ENCODE data around the gene UBN1. TPM values are rescaled to one million over a fixed set of nuclear protein-coding genes. Genes with fewer than 3 reads are reported as not detected.

UBN1 gene
- polyA plus RNA-seq (9.5 to 19.6 TPM (median 11.5 TPM) in 3 replicates), polyA minus RNA-seq (21.3 to 78.4 TPM (median 21.5 TPM) in 3 replicates)
- 92.6 TPM for polyA plus RNA-seq (2011; ENCODE audit: low read depth)
- polyA plus RNA-seq (2011; cell fraction: cytosol; rRNA removed): 11.5 and 14.0 TPM in 2 replicates
- 39.0 and 42.0 TPM in 2 replicates for polyA plus RNA-seq (2011; cell fraction: nucleus; rRNA removed)
- polyA plus RNA-seq (2012; ENCODE audit: low replicate concordance): 20.9 and 26.0 TPM in 2 replicates
- 23.4 TPM for polyA minus RNA-seq (2011; cell fraction: cytosol; rRNA and poly(A)+ RNA removed)
- polyA minus RNA-seq (2011; cell fraction: nucleus; rRNA and poly(A)+ RNA removed): 28.7 and 42.0 TPM in 2 replicates

DNA sequence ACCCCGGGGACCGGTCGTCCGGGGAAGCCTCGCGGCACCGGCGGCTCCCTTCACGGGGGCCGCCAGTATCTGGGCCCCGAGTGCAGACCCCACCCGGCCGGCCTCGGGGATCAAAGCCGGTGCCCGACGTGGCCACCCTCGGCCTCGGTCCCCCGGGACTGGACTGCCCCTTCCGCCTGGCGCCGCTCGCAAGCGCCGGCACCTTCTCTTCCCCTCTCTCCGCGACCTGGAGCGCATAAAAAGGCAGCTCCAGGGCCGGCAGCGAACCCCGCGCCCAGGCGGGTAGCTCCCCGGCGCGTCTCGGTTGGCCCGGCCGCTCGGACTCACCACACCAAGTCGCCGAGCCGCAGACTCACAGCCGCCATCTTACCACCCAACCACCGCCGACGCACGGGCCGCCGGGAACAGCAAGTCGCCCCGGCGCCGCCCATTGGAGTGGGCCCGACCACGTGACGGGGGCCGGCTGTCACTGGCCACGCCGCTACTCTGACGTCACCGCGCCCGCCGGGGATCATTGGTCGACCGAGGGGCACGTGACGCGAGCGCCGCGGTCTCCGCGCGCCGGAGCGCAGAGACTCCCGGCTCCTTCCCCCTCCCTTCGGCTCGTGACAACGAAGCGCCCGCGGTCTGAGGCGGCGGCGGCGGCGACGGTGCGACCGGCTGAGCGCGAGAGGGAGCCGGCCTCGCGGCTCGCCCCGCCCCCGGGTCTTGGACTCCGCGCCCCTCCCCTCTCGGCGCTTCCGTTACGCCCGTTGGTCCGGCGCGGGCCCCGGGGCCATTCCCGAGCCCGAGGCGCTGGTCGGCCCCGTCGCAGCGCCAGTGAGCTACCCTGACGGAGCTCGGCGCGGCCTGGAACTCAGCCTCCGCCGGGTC is at the start of gene UBN1, which contains the start of gene GLYR1:
TSS of gene UBN1 (plus strand) at position 581 of the 873 bp plus-strand sequence. CDS start 5,437 bp downstream, outside the sequence.
TSS of gene GLYR1 (minus strand) at position 388 of the 873 bp plus-strand sequence. CDS start at position 365, 23 bp downstream.
- Histone ChIP-seq H3K4me3 (ENCODE audit: control insufficient read depth in 2 of 3, extremely low read depth in 1 of 3, insufficient read depth in 2 of 3, low read depth in 1 of 3, low read length in 3 of 3) (peak within 1 kb of the TSS; percentile 81 to 97 (median 94)), H4K20me1 (ENCODE audit: control insufficient read depth, extremely low read depth, insufficient read depth, low read length) (no peaks in the 10 kb centered on the region), H3K36me3 (ENCODE audit: control insufficient read depth in 2 of 2, extremely low read depth in 1 of 2, insufficient read depth in 2 of 2, low read length in 2 of 2) (peaks cover 10 to 16% of the 10 kb centered on the region in 2 experiments), H3K4me2 (ENCODE audit: control insufficient read depth, extremely low read depth, insufficient read depth, low read depth, low read length) (peak within 1 kb of the TSS; percentile 93), H3K9me1 (ENCODE audit: control insufficient read depth, extremely low read depth, insufficient read depth, low read length) (peaks cover 5% of the 10 kb centered on the region), H3K79me2 (ENCODE audit: control insufficient read depth, insufficient read depth, low read length) (peaks cover 83% of the 10 kb centered on the region), H2AFZ (ENCODE audit: control insufficient read depth, low read length) (peak within 1 kb of the TSS; percentile 49), H3K9ac (ENCODE audit: control insufficient read depth, extremely low read depth, insufficient read depth, low read length) (peak within 1 kb of the TSS; percentile 85), H3K9me3 (ENCODE audit: control insufficient read depth, low read depth, low read length) (no peaks in the 10 kb centered on the region), H3K27me3 (ENCODE audit: control insufficient read depth, extremely low read depth, insufficient read depth, low read length) (no peaks in the 10 kb centered on the region), H3K27ac (ENCODE audit: control insufficient read depth, insufficient read depth, low read length) (peak within 1 kb of the TSS; percentile 75), H3K4me1 (ENCODE audit: control insufficient read depth, extremely low read depth, insufficient read depth, low read length) (peaks cover 38% of the 10 kb centered on the region)
- dilution Hi-C loops (cut with MboI; ENCODE audit: extremely low pct_ligation_motif_present, low sequenced_read_pairs): no loop called here
- DNase-seq (ENCODE audit: low read depth, low spot score): peak; percentile 59
- TF ChIP-seq EZH2 (IDR thresholded peaks at IDR 0.05; ENCODE audit: low read length): no peak
- no peak for TF ChIP-seq CTCF (optimal IDR thresholded peaks at IDR 0.05 in 1 of 3, IDR thresholded peaks at IDR 0.05 in 1 of 3, conservative IDR thresholded peaks at IDR 0.05 in 1 of 3; ENCODE audit: extremely low read depth in 1 of 3, insufficient read depth in 2 of 3, low read length in 3 of 3)
- FAIRE-seq: no peak

- TF ChIP-seq CTCF (optimal IDR thresholded peaks at IDR 0.05 in 1 of 3, IDR thresholded peaks at IDR 0.05 in 1 of 3, conservative IDR thresholded peaks at IDR 0.05 in 1 of 3; ENCODE audit: extremely low read depth in 1 of 3, insufficient read depth in 2 of 3, low read length in 3 of 3) (no peak), EZH2 (IDR thresholded peaks at IDR 0.05; ENCODE audit: low read length) (no peak)
- Histone ChIP-seq H2AFZ (ENCODE audit: control insufficient read depth, low read length) (no peak overlapping the region), H3K79me2 (ENCODE audit: control insufficient read depth, insufficient read depth, low read length) (no peaks in the 10 kb centered on the region), H4K20me1 (ENCODE audit: control insufficient read depth, extremely low read depth, insufficient read depth, low read length) (no peaks in the 10 kb centered on the region), H3K9me1 (ENCODE audit: control insufficient read depth, extremely low read depth, insufficient read depth, low read length) (no peaks in the 10 kb centered on the region), H3K4me1 (ENCODE audit: control insufficient read depth, extremely low read depth, insufficient read depth, low read length) (peaks cover 19% of the 10 kb centered on the region), H3K27ac (ENCODE audit: control insufficient read depth, insufficient read depth, low read length) (no peak overlapping the region), H3K9me3 (ENCODE audit: control insufficient read depth, low read depth, low read length) (no peaks in the 10 kb centered on the region), H3K4me2 (ENCODE audit: control insufficient read depth, extremely low read depth, insufficient read depth, low read depth, low read length) (no peak overlapping the region), H3K27me3 (ENCODE audit: control insufficient read depth, extremely low read depth, insufficient read depth, low read length) (no peaks in the 10 kb centered on the region), H3K4me3 (ENCODE audit: control insufficient read depth in 2 of 3, extremely low read depth in 1 of 3, insufficient read depth in 2 of 3, low read depth in 1 of 3, low read length in 3 of 3) (no peak overlapping the region), H3K36me3 (ENCODE audit: control insufficient read depth in 2 of 2, extremely low read depth in 1 of 2, insufficient read depth in 2 of 2, low read length in 2 of 2) (peaks cover 0 to 8% of the 10 kb centered on the region in 2 experiments), H3K9ac (ENCODE audit: control insufficient read depth, extremely low read depth, insufficient read depth, low read length) (no peak overlapping the region)
- DNase-seq (ENCODE audit: low read depth, low spot score) (no peak), FAIRE-seq (no peak)
- dilution Hi-C loops (cut with MboI; ENCODE audit: extremely low pct_ligation_motif_present, low sequenced_read_pairs): no loop called here
Observed at GRCh38 chr16:4797805-4798252, 49.5 kb upstream of the UBN1 start.
